Fibroblast of lung (primary cell): Measurements from ENCODE around the gene DENND4A. TPM values are rescaled to one million over a fixed set of nuclear protein-coding genes. Genes with fewer than 3 reads are reported as not detected.
A peak's percentile ranks its signal among the peaks of the same experiment; 100 is the strongest.

Source experiments
- DNase-seq, 2 donors: peaks; one replicate each; pipeline versions ENCODE4 v3.0.0 to v3.0.0-alpha.2; 2010; ENCODE audit warnings: low read depth in 2 of 2
- H2AFZ ChIP-seq: 2 replicates; pipeline ENCODE4 v1.5.1; 2012; ENCODE audit warnings: low read length, control low read depth, inconsistent platforms
- H3K27ac ChIP-seq: 2 replicates; pipeline ENCODE4 v1.5.1; 2011; ENCODE audit warnings: low read length, control low read depth; ENCODE audit not compliant: insufficient read depth
- H3K27me3 ChIP-seq: 2 replicates; pipeline ENCODE4 v1.5.1; 2011; ENCODE audit warnings: mild to moderate bottlenecking, low read length; ENCODE audit not compliant: control insufficient read depth, insufficient read depth
- H3K36me3 ChIP-seq: 2 replicates; pipeline ENCODE4 v1.5.1; 2011; ENCODE audit warnings: low read length; ENCODE audit not compliant: control insufficient read depth, insufficient read depth
- H3K4me1 ChIP-seq: 2 replicates; pipeline ENCODE4 v1.5.1; 2011; ENCODE audit warnings: low read length; ENCODE audit not compliant: control insufficient read depth, insufficient read depth; ENCODE audit errors: extremely low read depth
- H3K4me2 ChIP-seq: 2 replicates; pipeline ENCODE4 v1.5.1; 2011; ENCODE audit warnings: low read length, control low read depth; ENCODE audit not compliant: insufficient read depth; ENCODE audit errors: extremely low read depth
- H3K4me3 ChIP-seq, 4 experiments: fragments of 200-600 bp in 1 of 4; sonication (generic) in 1 of 4; replicated peaks in 1 of 4; 2 replicates each; pipeline ENCODE4 v1.5.1; 2011 to 2016; ENCODE audit warnings: low read length in 4 of 4, low read depth in 3 of 4, mild to moderate bottlenecking in 3 of 4, control low read depth in 2 of 4, inconsistent platforms in 1 of 4, mixed read lengths in 1 of 4; ENCODE audit not compliant: insufficient read depth in 1 of 4; ENCODE audit errors: control extremely low read depth in 1 of 4
- H3K79me2 ChIP-seq: 2 replicates; pipeline ENCODE4 v1.5.1; 2012; ENCODE audit warnings: mild to moderate bottlenecking, low read length, inconsistent platforms; ENCODE audit not compliant: control insufficient read depth, insufficient read depth
- H3K9ac ChIP-seq: 2 replicates; pipeline ENCODE4 v1.5.1; 2011; ENCODE audit warnings: mild to moderate bottlenecking, low read length, control low read depth; ENCODE audit not compliant: insufficient read depth
- H3K9me3 ChIP-seq: 2 replicates; pipeline ENCODE4 v1.5.1; 2012; ENCODE audit warnings: low read depth, low read length; ENCODE audit not compliant: control insufficient read depth, insufficient read depth
- H4K20me1 ChIP-seq: 2 replicates; pipeline ENCODE4 v1.5.1; 2011; ENCODE audit warnings: low read length; ENCODE audit not compliant: control insufficient read depth, insufficient read depth; ENCODE audit errors: extremely low read depth
- EZH2 ChIP-seq: IDR thresholded peaks from 2 replicates; pipeline ENCODE4 v1.5.1; 2012; ENCODE audit warnings: low read length, control low read depth, mild to moderate bottlenecking; ENCODE audit errors: missing control alignments
- polyA plus RNA-seq, 2 donors: library from polyadenylated mRNA; depleted of rRNA in 1 of 2; stranded (reverse) in 1 of 2; unstranded in 1 of 2; fragments of >200 nt; gene quantifications; 2 replicates each; pipeline ENCODE4 v1.2.1, GENCODE V29; 2011 to 2012; ENCODE audit warnings: missing spikeins in 1 of 2
- total RNA-seq: library from RNA; depleted of rRNA; stranded (reverse); fragments of >200 nt; gene quantifications from 2 replicates; pipeline ENCODE4 v1.2.1, GENCODE V29; 2014
- TF ChIP-seq, protein P1 (sequence below), 2 donors: IDR thresholded peaks in 1 of 2; conservative IDR thresholded peaks in 1 of 2; 1 replicate in 1 of 2; 2 replicates in 1 of 2; pipeline ENCODE4 v1.5.1; 2011 to 2012; ENCODE audit warnings: low read length in 2 of 2, control low read depth in 1 of 2, inconsistent platforms in 1 of 2, low read depth in 1 of 2, mild to moderate bottlenecking in 1 of 2

Gene DENND4A
- total and polyA plus RNA-seq, 2 donors (not counting 1 experiment from before 2014, with no cell fraction given), result 16.7 to 30.6 TPM

DNA sequence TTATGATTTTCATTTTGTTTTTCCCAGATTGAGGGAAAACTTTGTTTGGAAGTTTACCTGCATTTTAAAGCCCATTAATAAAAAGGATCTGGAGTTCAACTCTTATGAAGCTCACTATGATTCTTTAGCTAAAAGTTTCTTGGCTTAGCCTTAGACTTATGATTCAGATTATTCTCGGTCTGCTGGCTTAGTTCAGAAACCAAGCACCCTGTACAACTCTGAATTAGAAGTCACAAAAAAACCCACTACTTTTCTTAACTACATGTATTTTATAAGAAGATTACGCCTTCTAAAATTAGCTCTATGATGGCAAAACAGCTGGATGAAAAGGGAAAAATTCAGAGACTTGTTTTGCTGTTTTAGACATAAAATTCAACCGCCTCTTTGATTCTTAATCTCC is 14.3 kb upstream of the DENND4A start:
- H2AFZ ChIP-seq, result no peak overlapping the region
- no peak overlapping the region for H3K27ac ChIP-seq
- no peaks in the 10 kb centered on the region for H3K4me1 ChIP-seq
- TF ChIP-seq EZH2, result no peak
- TF ChIP-seq, protein P1, sequence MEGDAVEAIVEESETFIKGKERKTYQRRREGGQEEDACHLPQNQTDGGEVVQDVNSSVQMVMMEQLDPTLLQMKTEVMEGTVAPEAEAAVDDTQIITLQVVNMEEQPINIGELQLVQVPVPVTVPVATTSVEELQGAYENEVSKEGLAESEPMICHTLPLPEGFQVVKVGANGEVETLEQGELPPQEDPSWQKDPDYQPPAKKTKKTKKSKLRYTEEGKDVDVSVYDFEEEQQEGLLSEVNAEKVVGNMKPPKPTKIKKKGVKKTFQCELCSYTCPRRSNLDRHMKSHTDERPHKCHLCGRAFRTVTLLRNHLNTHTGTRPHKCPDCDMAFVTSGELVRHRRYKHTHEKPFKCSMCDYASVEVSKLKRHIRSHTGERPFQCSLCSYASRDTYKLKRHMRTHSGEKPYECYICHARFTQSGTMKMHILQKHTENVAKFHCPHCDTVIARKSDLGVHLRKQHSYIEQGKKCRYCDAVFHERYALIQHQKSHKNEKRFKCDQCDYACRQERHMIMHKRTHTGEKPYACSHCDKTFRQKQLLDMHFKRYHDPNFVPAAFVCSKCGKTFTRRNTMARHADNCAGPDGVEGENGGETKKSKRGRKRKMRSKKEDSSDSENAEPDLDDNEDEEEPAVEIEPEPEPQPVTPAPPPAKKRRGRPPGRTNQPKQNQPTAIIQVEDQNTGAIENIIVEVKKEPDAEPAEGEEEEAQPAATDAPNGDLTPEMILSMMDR (conservative IDR thresholded peaks at IDR 0.05 in 1 of 2, IDR thresholded peaks at IDR 0.05 in 1 of 2; ENCODE audit: low read depth in 1 of 2, low read length in 2 of 2), result no peak
- no peaks in the 10 kb centered on the region for H3K27me3 ChIP-seq
- H3K4me3 ChIP-seq, result no peak overlapping the region
- no peaks in the 10 kb centered on the region for H4K20me1 ChIP-seq
- H3K4me2 ChIP-seq, result no peak overlapping the region
- DNase-seq, result no peak
- H3K9me3 ChIP-seq, result no peaks in the 10 kb centered on the region
- no peak overlapping the region for H3K9ac ChIP-seq
- H3K79me2 ChIP-seq, result no peaks in the 10 kb centered on the region
- no peaks in the 10 kb centered on the region for H3K36me3 ChIP-seq

DNA sequence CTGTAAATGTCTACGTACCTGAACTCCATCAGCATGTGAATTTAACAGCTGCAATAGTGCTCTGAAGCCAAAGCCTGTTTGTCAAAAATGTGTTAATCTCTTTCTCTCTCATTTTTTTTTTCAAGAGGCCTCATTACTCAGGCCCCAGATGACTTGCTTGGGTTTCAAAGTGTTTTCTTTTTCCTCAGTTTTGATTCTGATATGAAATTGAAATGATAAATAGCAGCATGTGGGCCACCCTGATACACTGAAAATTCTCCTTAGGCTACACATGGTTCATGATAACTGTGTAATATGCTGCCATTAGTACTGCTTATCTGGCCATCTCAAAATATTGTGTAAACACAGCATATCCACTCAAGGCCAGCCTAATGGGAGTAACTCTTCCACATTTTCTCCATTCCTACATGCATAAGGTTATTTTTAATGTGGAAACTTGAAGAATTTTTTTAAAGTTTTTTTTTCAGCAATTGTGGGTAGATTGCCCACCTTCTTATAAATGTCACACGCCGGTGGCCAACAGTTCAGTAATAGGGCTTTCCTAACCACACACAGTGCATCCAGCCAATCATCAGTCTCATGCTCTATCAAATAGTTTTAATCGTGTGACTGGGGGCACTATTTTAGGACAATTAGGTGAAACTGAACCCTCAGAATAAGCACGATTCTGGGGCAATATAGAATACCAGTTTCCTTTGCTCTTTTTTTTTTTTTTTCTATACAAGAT is 13.1 kb upstream of the DENND4A start:
- no peak overlapping the region for H3K27ac ChIP-seq
- TF ChIP-seq, protein P1 (conservative IDR thresholded peaks at IDR 0.05 in 1 of 2, IDR thresholded peaks at IDR 0.05 in 1 of 2; ENCODE audit: low read depth in 1 of 2, low read length in 2 of 2), result no peak
- H2AFZ ChIP-seq, result no peak overlapping the region

DNA sequence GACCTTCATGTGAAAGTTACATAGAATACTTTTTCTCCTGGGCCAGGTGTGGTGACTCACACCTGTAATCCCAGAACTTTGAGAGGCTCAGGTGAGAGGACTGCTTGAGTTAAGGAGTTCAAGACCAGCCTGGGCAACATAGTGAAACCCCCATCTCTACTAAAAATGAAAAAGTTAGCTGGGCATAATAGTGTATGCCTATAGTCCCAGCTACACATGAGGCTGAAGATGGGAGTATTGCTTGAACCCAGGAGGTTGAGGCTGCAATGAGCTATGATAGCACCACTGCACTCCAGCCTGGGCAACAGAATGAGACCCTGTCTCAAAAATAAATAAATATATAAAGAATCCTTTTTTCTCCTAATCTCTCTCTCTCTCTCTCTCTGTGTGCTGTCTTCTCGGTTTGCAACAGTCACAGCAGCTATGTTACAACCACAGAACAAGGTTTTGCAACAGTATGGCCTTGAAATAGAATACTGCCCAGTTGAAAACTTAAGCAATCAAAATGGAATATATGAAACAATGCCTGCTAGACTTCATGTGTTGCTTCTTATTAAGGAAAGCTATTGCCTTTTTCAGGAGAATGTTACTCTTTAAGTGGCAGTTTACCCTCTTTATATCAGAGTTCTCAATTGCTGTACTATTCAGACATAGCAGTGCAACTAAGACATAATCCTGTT is 12.3 kb upstream of the DENND4A start:
- Histone ChIP-seq H3K4me2 (no peak overlapping the region), H3K27ac (no peak overlapping the region), H3K79me2 (no peaks in the 10 kb centered on the region), H2AFZ (no peak overlapping the region), H3K9me3 (no peaks in the 10 kb centered on the region), H3K36me3 (no peaks in the 10 kb centered on the region), H3K4me1 (no peaks in the 10 kb centered on the region), H3K27me3 (no peaks in the 10 kb centered on the region), H3K9ac (no peak overlapping the region), H3K4me3 (no peak overlapping the region), H4K20me1 (no peaks in the 10 kb centered on the region)
- peak in 1 of 2 donors; percentile 74 for DNase-seq
- TF ChIP-seq, protein P1 (conservative IDR thresholded peaks at IDR 0.05 in 1 of 2, IDR thresholded peaks at IDR 0.05 in 1 of 2; ENCODE audit: low read depth in 1 of 2, low read length in 2 of 2), result no peak
- no peak for TF ChIP-seq EZH2

More for the DNA sequence above, 13.1 kb upstream of the DENND4A start:
- no peak overlapping the region for H3K9ac ChIP-seq
- H3K79me2 ChIP-seq, result no peaks in the 10 kb centered on the region
- no peak for DNase-seq
- no peaks in the 10 kb centered on the region for H3K9me3 ChIP-seq
- H3K4me2 ChIP-seq, result no peak overlapping the region
- H3K27me3 ChIP-seq, result no peaks in the 10 kb centered on the region
- H3K4me1 ChIP-seq, result no peaks in the 10 kb centered on the region
- no peaks in the 10 kb centered on the region for H3K36me3 ChIP-seq
- no peak overlapping the region for H3K4me3 ChIP-seq
- no peaks in the 10 kb centered on the region for H4K20me1 ChIP-seq
